Measurements from ENCODE around the gene TMEM131. TPM values are rescaled to one million over a fixed set of nuclear protein-coding genes. Genes with fewer than 3 reads are reported as not detected.

Gene TMEM131
- total RNA-seq, 2 experiments from 2014 or later, result 17.4 to 32.3 TPM

GRCh38 chr2:97952357-97952756 lies 43.4 kb downstream of the TMEM131 start:
- Histone ChIP-seq H3K79me2 (ENCODE audit: insufficient read depth, low read depth, low read length) (peaks cover 81% of the 10 kb centered on the region), H2AFZ (ENCODE audit: low read length) (no peak overlapping the region), H3K9me3 (ENCODE audit: low read length) (peaks cover 4% of the 10 kb centered on the region; the same call in 1 of the 2 replicates), H3K4me3 (ENCODE audit: low read depth, low read length, poor library complexity, severe bottlenecking) (no peak overlapping the region), H3K4me2 (ENCODE audit: low read length) (peak overlapping the region; percentile 64), H3K4me1 (ENCODE audit: insufficient read depth, low read length, poor library complexity, severe bottlenecking) (peaks cover 55% of the 10 kb centered on the region), H4K20me1 (ENCODE audit: insufficient read depth, low read length) (no peaks in the 10 kb centered on the region), H3K9me2 (ENCODE audit: insufficient read depth, low read length) (no peaks in the 10 kb centered on the region), H3K27ac (ENCODE audit: low read depth, low read length, poor library complexity, severe bottlenecking) (no peak overlapping the region), H3K36me3 (ENCODE audit: insufficient read depth, low read length) (no peaks in the 10 kb centered on the region)
- POLR2A ChIA-PET, result interaction anchor here (1.1 to 1.5 kb wide), 4 partner anchors 16 to 38 kb away, joined by 3 to 4 read pairs (median 4); no protein-coding TSS in a partner anchor
- BruUV-seq (replicated peaks), result no TSS peak
- CTCF ChIA-PET (ENCODE audit: unreplicated experiment), result no interaction called here
- TF ChIP-seq EZH2phosphoT487 (IDR thresholded peaks at IDR 0.05; ENCODE audit: borderline replicate concordance, low read depth, low read length) (no peak), CTCF (conservative IDR thresholded peaks at IDR 0.05; ENCODE audit: low read length) (no peak)
- intact Hi-C loops (cut with micrococcal nuclease; ENCODE audit: unreplicated experiment), result no loop called here
- no peak for DNase-seq (ENCODE audit: low spot score)

GRCh38 chr2:97951155-97951680 lies 44.5 kb downstream of the TMEM131 start:
- no TSS peak for BruUV-seq (replicated peaks)
- Histone ChIP-seq H3K27ac (ENCODE audit: low read depth, low read length, poor library complexity, severe bottlenecking) (no peak overlapping the region), H3K4me2 (ENCODE audit: low read length) (no peak overlapping the region)

More at GRCh38 chr2:97951155-97951680, 44.5 kb downstream of the TMEM131 start:
- Histone ChIP-seq H4K20me1 (ENCODE audit: insufficient read depth, low read length) (no peaks in the 10 kb centered on the region), H3K4me3 (ENCODE audit: low read depth, low read length, poor library complexity, severe bottlenecking) (no peak overlapping the region), H3K79me2 (ENCODE audit: insufficient read depth, low read depth, low read length) (peaks cover 80% of the 10 kb centered on the region), H3K4me1 (ENCODE audit: insufficient read depth, low read length, poor library complexity, severe bottlenecking) (peaks cover 43% of the 10 kb centered on the region), H2AFZ (ENCODE audit: low read length) (no peak overlapping the region), H3K36me3 (ENCODE audit: insufficient read depth, low read length) (no peaks in the 10 kb centered on the region), H3K9me2 (ENCODE audit: insufficient read depth, low read length) (no peaks in the 10 kb centered on the region), H3K9me3 (ENCODE audit: low read length) (peaks cover 4% of the 10 kb centered on the region; the same call in 1 of the 2 replicates)
- CTCF ChIA-PET (ENCODE audit: unreplicated experiment), result no interaction called here
- TF ChIP-seq CTCF (conservative IDR thresholded peaks at IDR 0.05; ENCODE audit: low read length), result no peak
- no peak for TF ChIP-seq EZH2phosphoT487 (IDR thresholded peaks at IDR 0.05; ENCODE audit: borderline replicate concordance, low read depth, low read length)
- no peak for DNase-seq (ENCODE audit: low spot score)
- intact Hi-C loops (cut with micrococcal nuclease; ENCODE audit: unreplicated experiment), result no loop called here
- POLR2A ChIA-PET, result interaction anchor here (0.8 to 2.7 kb wide), 7 partner anchors 8 to 32 kb away, joined by 3 to 12 read pairs (median 4); no protein-coding TSS in a partner anchor
